NCI-H1694 treated with DMSO at 0.1 percent for 48 hours (cell line): ENCODE measurements around the gene PLCXD3.
"Not testable (repeated sequence)": the region's sequence is repeated elsewhere in the genome, so short reads cannot be mapped to it uniquely, and the experiment has no call there.

Source experiments
- DNase-seq: peaks from one replicate; lab custom pipeline; 2025; lab: John Stamatoyannopoulos, UW

Gene PLCXD3

DNA sequence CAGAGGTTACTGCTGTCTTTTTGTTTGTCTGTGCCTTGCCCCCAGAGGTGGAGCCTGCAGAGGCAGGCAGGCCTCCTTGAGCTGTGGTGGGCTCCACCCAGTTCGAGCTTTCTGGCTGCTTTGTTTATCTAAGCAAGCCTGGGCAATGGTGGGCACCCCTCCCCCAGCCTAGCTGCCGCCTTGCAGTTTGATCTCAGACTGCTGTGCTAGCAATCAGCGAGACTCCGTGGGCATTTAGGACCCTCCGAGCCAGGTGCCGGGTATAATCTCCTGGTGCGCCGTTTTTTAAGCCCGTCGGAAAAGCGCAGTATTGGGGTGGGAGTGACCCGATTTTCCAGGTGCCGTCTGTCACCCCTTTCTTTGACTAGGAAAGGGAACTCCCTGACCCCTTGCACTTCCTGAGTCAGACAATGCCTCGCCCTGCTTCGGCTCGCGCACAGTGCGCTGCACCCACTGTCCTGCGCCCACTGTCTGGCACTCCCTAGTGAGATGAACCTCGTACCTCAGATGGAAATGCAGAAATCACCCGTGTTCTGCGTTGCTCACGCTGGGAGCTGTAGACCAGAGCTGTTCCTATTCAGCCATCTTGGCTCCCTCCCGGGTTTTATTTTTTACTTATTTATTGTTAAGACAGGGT lies 16.8 kb downstream of the PLCXD3 start:
- not testable (repeated sequence) for DNase-seq

- DNase-seq: no peak
Measured at GRCh38 chr5:41485533-41485932, 24.9 kb downstream of the PLCXD3 start.

GRCh38 chr5:41482715-41483114 lies 27.7 kb downstream of the PLCXD3 start:
- DNase-seq: no peak

- no peak for DNase-seq
Measured at GRCh38 chr5:41482173-41482572, 28.2 kb downstream of the PLCXD3 start.

- DNase-seq: not testable (repeated sequence)
Measured at GRCh38 chr5:41471571-41472208, 38.7 kb downstream of the PLCXD3 start.

DNA sequence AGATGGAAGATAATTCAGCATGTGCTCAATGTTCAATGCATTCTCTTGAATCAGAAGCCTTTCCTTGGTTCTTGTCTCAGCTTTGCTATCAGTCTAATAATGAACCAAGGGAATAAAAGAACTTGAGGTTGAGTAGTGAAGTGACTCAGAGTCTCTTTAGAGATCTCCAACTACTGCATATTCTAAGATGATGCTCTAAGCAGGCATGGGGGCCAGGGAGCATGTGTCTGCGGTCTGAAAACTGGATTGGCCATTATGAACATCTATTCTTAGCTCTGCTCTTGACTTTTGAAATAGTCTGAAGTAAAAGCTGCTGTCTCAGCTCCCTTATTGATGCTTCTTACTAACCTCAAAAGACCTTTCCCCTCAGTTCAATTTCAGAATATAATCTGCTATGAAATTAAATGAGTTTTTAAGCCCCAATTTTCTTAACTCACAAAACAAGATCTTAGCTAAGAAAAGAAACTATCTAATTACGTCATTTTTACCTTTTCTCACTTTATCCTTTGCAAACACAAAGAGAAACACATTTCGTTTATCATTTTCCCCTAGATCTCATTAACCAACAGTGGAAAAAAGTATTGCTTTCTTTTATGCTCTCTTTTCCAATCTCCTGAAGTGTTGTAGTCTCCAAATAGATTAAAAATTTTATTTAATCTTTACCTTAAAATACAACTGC lies 44.8 kb downstream of the PLCXD3 start:
- DNase-seq: no peak

GRCh38 chr5:41459557-41459956 lies 50.8 kb downstream of the PLCXD3 start:
- no peak for DNase-seq

- no peak for DNase-seq
Measured at GRCh38 chr5:41457094-41457493, 53.3 kb downstream of the PLCXD3 start.

DNA sequence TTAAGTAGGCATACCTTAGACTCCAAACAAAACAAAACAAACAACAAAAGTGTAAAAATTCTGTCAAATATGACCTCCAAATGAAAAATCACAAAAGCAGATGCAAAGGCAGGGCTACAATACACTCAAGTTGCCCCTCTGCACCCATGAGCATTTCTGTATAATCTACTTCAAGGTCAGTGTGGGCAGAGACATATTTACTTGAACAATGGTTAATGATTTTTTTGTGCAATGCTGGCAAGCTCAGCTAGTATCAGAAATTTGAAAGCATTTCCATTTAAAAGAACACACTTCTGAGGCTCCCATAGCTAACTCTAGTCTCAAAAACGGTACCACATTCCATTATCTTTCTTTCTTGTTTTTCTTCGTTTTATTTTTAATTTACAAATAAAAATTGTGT lies 57.9 kb downstream of the PLCXD3 start:
- no peak for DNase-seq

GRCh38 chr5:41447650-41448510 lies 62.5 kb downstream of the PLCXD3 start:
- DNase-seq: no peak

GRCh38 chr5:41445937-41446563 lies 64.4 kb downstream of the PLCXD3 start:
- DNase-seq: no peak

- DNase-seq: no peak
Measured at GRCh38 chr5:41435276-41435675, 75.1 kb downstream of the PLCXD3 start.

DNA sequence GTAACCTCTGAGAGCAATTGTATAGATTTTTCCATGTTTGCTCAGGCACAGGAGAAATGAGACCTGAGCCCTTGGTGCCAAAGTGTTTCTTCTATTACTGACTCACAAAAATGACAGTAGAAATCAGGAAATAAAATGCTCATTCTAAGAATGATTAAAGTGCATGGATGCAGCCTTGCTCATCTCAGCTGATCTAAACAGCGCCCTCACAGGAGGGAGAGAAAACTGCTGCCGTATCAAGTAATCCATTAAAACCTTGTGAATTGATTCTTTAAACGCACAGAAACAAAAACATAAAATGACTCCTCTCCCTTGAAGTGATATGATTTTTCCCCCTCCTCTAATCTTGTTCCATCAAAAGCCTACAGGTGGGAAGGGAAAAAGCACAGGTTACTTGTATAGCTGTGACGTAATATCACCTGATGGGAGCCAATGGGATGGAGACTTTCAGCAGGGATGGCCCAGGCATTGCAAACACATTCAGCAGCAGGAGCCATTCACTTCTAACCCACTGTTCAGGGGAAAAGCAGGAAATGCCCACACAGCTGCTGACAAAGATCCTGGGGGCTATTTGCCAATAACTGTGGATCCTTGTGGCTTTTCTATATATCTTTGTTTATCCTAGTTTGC lies 76.7 kb downstream of the PLCXD3 start:
- DNase-seq: no peak

- no peak for DNase-seq
Measured at GRCh38 chr5:41432481-41433253, 77.7 kb downstream of the PLCXD3 start.

- no peak for DNase-seq
Measured at GRCh38 chr5:41427505-41427904, 82.9 kb downstream of the PLCXD3 start.

DNA sequence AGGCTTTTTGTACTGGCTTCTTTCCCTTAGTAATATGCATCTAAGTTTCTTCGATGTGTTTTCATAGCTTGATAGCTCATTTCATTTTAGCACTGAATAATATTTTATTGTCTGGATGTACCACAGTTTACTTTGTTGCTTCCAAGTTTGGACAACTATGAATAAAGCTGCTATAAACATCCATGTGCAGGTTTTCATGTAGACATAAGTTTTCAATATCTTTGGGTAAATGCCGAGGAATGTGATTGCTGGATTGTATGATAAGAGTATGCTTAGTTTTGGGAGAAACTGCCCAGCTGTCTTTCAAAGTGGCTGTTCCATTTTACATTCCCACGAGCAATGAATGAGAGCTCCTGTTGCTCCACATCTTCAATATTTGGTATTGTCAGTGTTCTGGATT lies 84.7 kb downstream of the PLCXD3 start:
- no peak for DNase-seq

GRCh38 chr5:41420492-41421067 lies 89.8 kb downstream of the PLCXD3 start:
- DNase-seq: no peak

DNA sequence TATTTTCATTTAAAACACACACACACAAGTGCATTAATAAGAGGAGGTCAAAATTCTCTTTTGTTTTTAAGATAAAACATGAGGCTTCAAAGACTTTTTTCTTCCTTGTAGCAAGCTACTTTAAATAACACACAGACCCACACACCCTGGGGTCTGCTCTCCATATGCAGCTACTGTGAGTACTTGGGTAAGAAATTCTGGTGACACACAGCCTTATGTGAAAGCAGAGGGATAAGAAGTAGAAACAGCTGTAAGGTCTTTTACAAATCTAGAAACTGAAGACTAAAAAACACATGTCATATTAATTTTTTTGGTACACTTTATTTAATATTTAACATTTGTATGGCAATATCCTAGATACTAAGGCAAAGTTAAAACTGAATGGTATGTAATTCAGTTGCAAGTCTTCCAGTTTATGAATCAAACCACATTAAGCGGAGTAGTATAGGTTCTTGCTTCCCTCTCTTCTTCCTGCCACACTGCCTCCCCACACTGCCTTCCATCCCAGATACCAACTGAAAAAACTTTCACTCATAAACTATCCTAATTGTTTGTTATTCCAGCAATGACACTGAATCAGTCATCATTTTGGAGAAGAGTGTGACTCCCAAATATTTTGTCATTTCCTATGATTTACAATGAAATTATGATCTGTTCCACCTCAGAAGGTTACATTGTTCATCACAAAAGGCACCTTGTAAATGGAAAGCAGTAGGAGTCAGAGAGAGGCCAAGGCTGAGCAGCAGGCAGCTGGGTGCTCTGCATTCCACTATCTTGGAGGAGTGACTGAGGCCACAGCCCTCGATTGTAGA lies 92.0 kb downstream of the PLCXD3 start:
- no peak for DNase-seq

DNA sequence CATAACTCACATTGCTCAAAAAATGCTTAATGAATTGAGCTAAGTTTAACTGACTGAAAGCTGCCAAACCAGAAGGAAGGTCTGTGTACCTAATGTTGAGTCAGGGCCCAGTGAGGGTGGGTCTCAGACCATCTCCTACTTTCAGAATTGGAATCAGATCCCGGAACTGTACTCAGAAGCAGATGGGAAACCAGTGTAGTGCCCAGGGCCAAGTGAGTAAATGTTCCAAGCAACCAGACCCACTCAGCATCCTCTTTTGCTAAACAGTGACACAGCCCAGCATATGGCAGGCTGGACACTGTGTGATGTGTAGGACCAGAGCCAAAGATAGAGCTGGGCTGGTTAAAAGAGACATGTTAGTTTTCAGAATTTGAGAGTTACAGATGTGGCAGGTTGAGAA lies 94.1 kb downstream of the PLCXD3 start:
- no peak for DNase-seq

DNA sequence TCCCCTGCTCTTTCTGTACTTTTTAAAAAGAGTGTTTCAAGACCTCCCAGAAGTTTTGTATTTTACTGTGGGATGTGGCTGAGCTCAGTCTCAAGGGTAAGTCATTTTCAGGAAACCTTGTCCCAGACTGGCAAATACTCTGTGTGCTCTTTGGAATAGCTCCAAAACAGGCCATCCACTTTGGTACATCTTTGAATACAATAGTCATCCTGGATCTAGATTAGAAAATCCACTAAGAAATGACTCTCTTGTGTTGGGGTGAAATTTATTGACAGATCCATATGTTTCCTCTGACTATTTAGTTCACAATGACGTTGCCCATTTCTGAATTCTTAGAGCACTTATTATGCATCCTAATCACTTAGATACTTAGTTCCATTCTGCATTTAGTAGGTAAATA lies 95.2 kb downstream of the PLCXD3 start:
- DNase-seq: no peak
